Chondrocyte (in vitro differentiated cells): ENCODE results near the gene SEMA3E. TPM values are rescaled to one million over a fixed set of nuclear protein-coding genes. Genes with fewer than 3 reads are reported as not detected.

ENCODE experiments used
- DNase-seq: peaks from one replicate; pipeline ENCODE4 v3.0.0; 2021; ENCODE audit warnings: mixed read lengths, low spot score
- H3K27ac Mint-ChIP-seq: one replicate; pipeline ENCODE4 v1.8.0; 2021; ENCODE audit warnings: mild to moderate bottlenecking, moderate library complexity, mixed read lengths; ENCODE audit not compliant: unreplicated experiment
- H3K27me3 Mint-ChIP-seq: 2 replicates; pipeline ENCODE4 v1.8.0; 2021; ENCODE audit warnings: low read depth, mixed read lengths
- H3K36me3 Mint-ChIP-seq: 2 replicates; pipeline ENCODE4 v1.8.0; 2021; ENCODE audit warnings: low read depth, mixed read lengths
- H3K4me1 Mint-ChIP-seq: 2 replicates; pipeline ENCODE4 v1.8.0; 2021; ENCODE audit warnings: low read depth, mild to moderate bottlenecking, mixed read lengths
- H3K4me3 Mint-ChIP-seq: one replicate; pipeline ENCODE4 v1.8.0; 2021; ENCODE audit warnings: mild to moderate bottlenecking, moderate library complexity, mixed read lengths; ENCODE audit not compliant: unreplicated experiment
- H3K9me3 Mint-ChIP-seq: 2 replicates; pipeline ENCODE4 v1.8.0; 2021; ENCODE audit warnings: low read depth, mixed read lengths
- total RNA-seq: library from RNA; stranded (reverse); gene quantifications from 3 replicates; pipeline ENCODE4 v1.2.1, GENCODE V29; 2021
- TF ChIP-seq, protein P1 (sequence below): fragments of 200-600 bp; sonication (generic); IDR thresholded peaks from 2 replicates; pipeline ENCODE4 v1.5.0; 2021; ENCODE audit warnings: antibody characterized with exemption, mild to moderate bottlenecking, moderate library complexity

The SEMA3E gene
- total RNA-seq, 1 donor from 2014 or later = 3.7 TPM

- H3K9me3 Mint-ChIP-seq = no peaks in the 10 kb centered on the region
- TF ChIP-seq, protein P1, sequence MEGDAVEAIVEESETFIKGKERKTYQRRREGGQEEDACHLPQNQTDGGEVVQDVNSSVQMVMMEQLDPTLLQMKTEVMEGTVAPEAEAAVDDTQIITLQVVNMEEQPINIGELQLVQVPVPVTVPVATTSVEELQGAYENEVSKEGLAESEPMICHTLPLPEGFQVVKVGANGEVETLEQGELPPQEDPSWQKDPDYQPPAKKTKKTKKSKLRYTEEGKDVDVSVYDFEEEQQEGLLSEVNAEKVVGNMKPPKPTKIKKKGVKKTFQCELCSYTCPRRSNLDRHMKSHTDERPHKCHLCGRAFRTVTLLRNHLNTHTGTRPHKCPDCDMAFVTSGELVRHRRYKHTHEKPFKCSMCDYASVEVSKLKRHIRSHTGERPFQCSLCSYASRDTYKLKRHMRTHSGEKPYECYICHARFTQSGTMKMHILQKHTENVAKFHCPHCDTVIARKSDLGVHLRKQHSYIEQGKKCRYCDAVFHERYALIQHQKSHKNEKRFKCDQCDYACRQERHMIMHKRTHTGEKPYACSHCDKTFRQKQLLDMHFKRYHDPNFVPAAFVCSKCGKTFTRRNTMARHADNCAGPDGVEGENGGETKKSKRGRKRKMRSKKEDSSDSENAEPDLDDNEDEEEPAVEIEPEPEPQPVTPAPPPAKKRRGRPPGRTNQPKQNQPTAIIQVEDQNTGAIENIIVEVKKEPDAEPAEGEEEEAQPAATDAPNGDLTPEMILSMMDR = no peak
- H3K27me3 Mint-ChIP-seq = no peaks in the 10 kb centered on the region
- H3K36me3 Mint-ChIP-seq = no peaks in the 10 kb centered on the region
- DNase-seq = no peak
- H3K4me1 Mint-ChIP-seq = peaks cover 19% of the 10 kb centered on the region
- H3K27ac Mint-ChIP-seq = no peak overlapping the region
- H3K4me3 Mint-ChIP-seq = no peak overlapping the region
Measured at GRCh38 chr7:83528925-83529423, 120.0 kb downstream of the SEMA3E start.

DNA sequence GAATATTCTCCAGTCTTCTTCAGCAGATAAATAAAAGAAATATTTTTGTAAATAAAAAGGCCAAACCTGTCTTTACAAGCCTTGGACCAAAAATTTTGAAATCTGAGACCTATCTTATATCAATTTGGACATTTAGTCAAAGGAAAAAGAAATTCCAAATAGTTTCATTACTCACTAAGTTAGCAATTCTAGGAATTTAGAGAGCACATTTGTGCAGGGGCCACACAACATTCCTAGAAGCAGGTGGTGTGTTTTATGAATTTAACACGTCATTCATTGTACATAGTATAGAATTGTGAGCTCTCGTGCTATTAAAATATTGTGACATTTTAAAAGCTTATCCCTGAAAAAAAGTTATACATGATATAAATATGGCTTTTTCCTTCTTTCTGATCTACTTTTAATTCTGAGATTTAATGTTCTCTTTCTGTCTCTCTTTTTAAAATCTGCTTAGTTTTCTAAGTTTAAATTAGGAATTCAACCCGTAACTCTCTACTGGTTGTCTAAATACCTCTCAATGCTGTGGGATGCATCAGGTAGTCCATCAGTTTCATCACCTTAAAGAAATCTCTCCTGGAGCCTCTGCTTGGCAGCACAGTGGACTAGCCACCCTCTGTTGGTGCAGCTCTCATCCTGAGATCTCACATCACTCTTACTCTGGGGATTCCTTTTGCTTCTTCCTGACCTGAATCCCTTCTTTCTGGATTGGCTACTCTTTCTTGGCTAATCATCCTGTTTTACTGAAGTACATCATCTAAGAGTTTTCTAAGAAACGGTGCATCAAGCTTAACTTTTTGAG is 124.5 kb downstream of the SEMA3E start:
- Mint-ChIP-seq H3K9me3 (no peaks in the 10 kb centered on the region), H3K36me3 (no peaks in the 10 kb centered on the region), H3K27me3 (no peaks in the 10 kb centered on the region), H3K27ac (no peak overlapping the region), H3K4me1 (peaks cover 19% of the 10 kb centered on the region), H3K4me3 (no peak overlapping the region)
- TF ChIP-seq, protein P1 = no peak
- DNase-seq = no peak

- H3K9me3 Mint-ChIP-seq = no peaks in the 10 kb centered on the region
- H3K4me3 Mint-ChIP-seq = no peak overlapping the region
- no peaks in the 10 kb centered on the region for H3K27me3 Mint-ChIP-seq
- peaks cover 14% of the 10 kb centered on the region for H3K4me1 Mint-ChIP-seq
- DNase-seq = no peak
- H3K36me3 Mint-ChIP-seq = no peaks in the 10 kb centered on the region
- TF ChIP-seq, protein P1 = no peak
- no peak overlapping the region for H3K27ac Mint-ChIP-seq
Measured at GRCh38 chr7:83520726-83521125, 128.2 kb downstream of the SEMA3E start.

- H3K27ac Mint-ChIP-seq = no peak overlapping the region
- no peak overlapping the region for H3K4me3 Mint-ChIP-seq
- H3K4me1 Mint-ChIP-seq = peaks cover 3% of the 10 kb centered on the region
- DNase-seq = no peak
- TF ChIP-seq, protein P1 = no peak
- no peaks in the 10 kb centered on the region for H3K36me3 Mint-ChIP-seq
- H3K27me3 Mint-ChIP-seq = no peaks in the 10 kb centered on the region
- no peaks in the 10 kb centered on the region for H3K9me3 Mint-ChIP-seq
Measured at GRCh38 chr7:83519240-83519639, 129.7 kb downstream of the SEMA3E start.

GRCh38 chr7:83517035-83517700 is 131.8 kb downstream of the SEMA3E start:
- Mint-ChIP-seq H3K4me1 (no peaks in the 10 kb centered on the region), H3K9me3 (no peaks in the 10 kb centered on the region), H3K27ac (no peak overlapping the region), H3K36me3 (no peaks in the 10 kb centered on the region), H3K27me3 (no peaks in the 10 kb centered on the region), H3K4me3 (no peak overlapping the region)
- DNase-seq = no peak
- TF ChIP-seq, protein P1 = no peak
